Calu3 (cell line): Measurements from ENCODE around the gene MT2A. TPM values are rescaled to one million over a fixed set of nuclear protein-coding genes. Genes with fewer than 3 reads are reported as not detected.

Experiments
- BruUV-seq: library from RNA; stranded (reverse); fragments of 400-500 nt; replicated peaks from 2 replicates; lab custom pipeline; 2021; lab: Mats Ljungman, UMichigan
- CTCF ChIA-PET: fragments of 300-600 bp; sonication (Branson Sonifier 250); formaldehyde crosslinking; loops from one replicate; lab custom pipeline; 2022; ENCODE audit warnings: antibody characterized with exemption; lab: Charles Lee
- DNase-seq: peaks from one replicate; pipeline ENCODE4 v3.0.0; 2022
- H3K27ac Mint-ChIP-seq: one replicate; pipeline ENCODE4 v1.8.0; 2022; ENCODE audit warnings: mixed read lengths; ENCODE audit not compliant: unreplicated experiment
- H3K27me3 Mint-ChIP-seq: one replicate; pipeline ENCODE4 v1.8.0; 2022; ENCODE audit warnings: mixed read lengths; ENCODE audit not compliant: unreplicated experiment
- H3K36me3 Mint-ChIP-seq: one replicate; pipeline ENCODE4 v1.8.0; 2022; ENCODE audit warnings: mild to moderate bottlenecking, moderate library complexity, mixed read lengths; ENCODE audit not compliant: insufficient read depth, unreplicated experiment
- H3K4me1 Mint-ChIP-seq: one replicate; pipeline ENCODE4 v1.8.0; 2022; ENCODE audit warnings: mild to moderate bottlenecking, low read depth, mixed read lengths; ENCODE audit not compliant: unreplicated experiment
- H3K4me3 Mint-ChIP-seq: one replicate; pipeline ENCODE4 v1.8.0; 2022; ENCODE audit warnings: mild to moderate bottlenecking, low read depth, moderate library complexity, mixed read lengths; ENCODE audit not compliant: unreplicated experiment
- H3K9me3 Mint-ChIP-seq: one replicate; pipeline ENCODE4 v1.8.0; 2022; ENCODE audit warnings: low read depth, mixed read lengths; ENCODE audit not compliant: unreplicated experiment
- intact Hi-C: fragments of 100-400 bp; cut with micrococcal nuclease; formaldehyde crosslinking; loops from one replicate; pipeline ENCODE4 v1.10.0; 2022; ENCODE audit not compliant: unreplicated experiment
- total RNA-seq: library from RNA; stranded (reverse); gene quantifications from 2 replicates; pipeline ENCODE4 v1.2.3, GENCODE V29; 2022
- TF ChIP-seq, protein P1 (sequence below): fragments of 200-600 bp; IDR thresholded peaks from one replicate; pipeline ENCODE4 v1.8.0; 2022; ENCODE audit warnings: antibody characterized with exemption; ENCODE audit not compliant: unreplicated experiment

MT2A gene
- total RNA-seq, 1 experiment from 2014 or later = 8.2 TPM

DNA sequence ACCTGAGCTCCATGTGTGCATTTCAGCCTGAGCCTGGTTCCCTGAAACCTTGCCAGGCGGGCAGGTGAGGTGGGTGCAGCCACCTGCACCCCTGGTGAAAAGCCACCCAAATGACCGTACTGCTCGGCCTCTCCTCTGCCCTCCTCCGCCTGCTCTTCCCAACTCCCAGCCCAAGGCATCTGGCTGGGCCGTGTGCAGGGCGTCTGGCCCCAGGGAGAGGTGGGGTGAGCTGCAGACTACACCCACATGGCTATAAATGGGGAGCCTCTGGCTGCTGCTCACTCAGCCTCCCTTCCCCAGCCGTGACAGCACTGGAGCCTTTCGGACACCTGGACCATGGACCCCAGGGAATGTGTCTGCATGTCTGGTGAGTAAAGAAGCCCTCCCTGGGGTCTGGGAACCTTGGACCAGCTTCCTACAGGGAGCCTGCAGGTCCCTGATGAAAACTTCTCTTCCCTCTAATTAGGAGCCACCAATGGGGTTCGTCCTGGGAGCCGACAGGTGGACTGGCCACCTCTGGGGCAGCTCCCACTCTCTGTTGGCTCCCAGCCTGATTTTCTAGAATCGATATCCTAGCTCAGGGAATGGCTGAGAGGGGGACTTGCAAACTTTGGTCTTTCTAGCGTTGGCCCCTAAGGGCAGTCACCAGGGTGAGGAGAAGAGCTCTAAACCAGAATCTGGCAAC, 43.4 kb upstream of the MT2A start, which contains the start of gene MT4:
Gene MT4 (plus strand): TSS at position 281 of the 685 bp plus-strand sequence. CDS start 56 bp downstream, at position 337.
- Mint-ChIP-seq H3K36me3 (no peaks in the 10 kb centered on the region), H3K27me3 (peaks cover 86% of the 10 kb centered on the region), H3K4me1 (no peaks in the 10 kb centered on the region), H3K9me3 (no peaks in the 10 kb centered on the region), H3K27ac (no peak within 1 kb of the TSS), H3K4me3 (no peak within 1 kb of the TSS)
- CTCF ChIA-PET = interaction anchor here (1.1 kb wide), 1 partner anchor 12 kb away, joined by 3 read pairs; no protein-coding TSS in a partner anchor
- no TSS peak for BruUV-seq
- DNase-seq = no peak
- intact Hi-C loops = no loop called here
- TF ChIP-seq, protein P1, sequence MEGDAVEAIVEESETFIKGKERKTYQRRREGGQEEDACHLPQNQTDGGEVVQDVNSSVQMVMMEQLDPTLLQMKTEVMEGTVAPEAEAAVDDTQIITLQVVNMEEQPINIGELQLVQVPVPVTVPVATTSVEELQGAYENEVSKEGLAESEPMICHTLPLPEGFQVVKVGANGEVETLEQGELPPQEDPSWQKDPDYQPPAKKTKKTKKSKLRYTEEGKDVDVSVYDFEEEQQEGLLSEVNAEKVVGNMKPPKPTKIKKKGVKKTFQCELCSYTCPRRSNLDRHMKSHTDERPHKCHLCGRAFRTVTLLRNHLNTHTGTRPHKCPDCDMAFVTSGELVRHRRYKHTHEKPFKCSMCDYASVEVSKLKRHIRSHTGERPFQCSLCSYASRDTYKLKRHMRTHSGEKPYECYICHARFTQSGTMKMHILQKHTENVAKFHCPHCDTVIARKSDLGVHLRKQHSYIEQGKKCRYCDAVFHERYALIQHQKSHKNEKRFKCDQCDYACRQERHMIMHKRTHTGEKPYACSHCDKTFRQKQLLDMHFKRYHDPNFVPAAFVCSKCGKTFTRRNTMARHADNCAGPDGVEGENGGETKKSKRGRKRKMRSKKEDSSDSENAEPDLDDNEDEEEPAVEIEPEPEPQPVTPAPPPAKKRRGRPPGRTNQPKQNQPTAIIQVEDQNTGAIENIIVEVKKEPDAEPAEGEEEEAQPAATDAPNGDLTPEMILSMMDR = no peak

DNA sequence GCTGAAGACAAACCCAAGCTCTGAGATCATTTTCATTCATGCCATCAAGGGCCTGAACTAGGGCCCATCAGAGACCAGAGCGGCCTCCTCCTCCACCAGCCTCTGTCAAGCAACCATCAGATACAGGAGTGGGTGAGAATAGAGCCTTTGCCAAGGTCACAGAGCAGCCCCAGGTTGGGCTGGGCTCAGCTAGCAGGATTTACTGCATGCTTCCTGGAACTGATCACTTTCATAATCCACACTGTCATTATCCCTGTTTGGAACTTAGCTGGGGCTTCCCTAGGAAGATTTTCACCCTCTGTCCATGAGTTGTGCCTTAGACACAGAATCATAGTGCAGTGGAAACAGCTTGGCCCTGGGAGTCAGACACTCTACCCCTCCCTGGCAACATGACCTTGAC, 38.4 kb upstream of the MT2A start:
- Mint-ChIP-seq H3K27ac (no peak overlapping the region), H3K9me3 (no peaks in the 10 kb centered on the region), H3K36me3 (no peaks in the 10 kb centered on the region), H3K4me3 (no peak overlapping the region), H3K27me3 (peaks cover 75% of the 10 kb centered on the region), H3K4me1 (no peaks in the 10 kb centered on the region)
- CTCF ChIA-PET = interaction anchor here (0.8 kb wide), 1 partner anchor 31 kb away, joined by 3 read pairs; no protein-coding TSS in a partner anchor
- no peak for DNase-seq
- intact Hi-C loops = no loop called here
- BruUV-seq = no TSS peak
- TF ChIP-seq, protein P1 = no peak

DNA sequence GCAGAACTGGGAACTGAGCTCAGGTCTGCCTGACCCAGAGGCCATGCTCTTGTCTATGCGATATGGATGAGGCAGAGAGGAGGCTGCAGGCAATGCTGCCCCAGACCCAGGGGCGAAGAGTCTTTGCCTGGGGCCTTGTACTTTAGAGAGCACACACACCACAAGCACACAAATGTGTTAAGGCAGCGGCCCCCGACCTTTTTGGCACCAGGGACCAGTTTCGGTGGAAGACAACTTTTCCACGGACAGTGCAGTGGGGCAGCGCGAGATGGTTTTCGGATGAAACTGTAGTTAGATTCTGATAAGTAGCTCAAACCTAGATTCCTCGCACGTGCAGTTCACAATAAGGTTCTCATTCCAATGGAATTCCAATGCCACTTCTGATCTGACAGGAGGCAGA, 36.9 kb upstream of the MT2A start:
- no TSS peak for BruUV-seq
- Mint-ChIP-seq H3K4me1 (peaks cover 3% of the 10 kb centered on the region), H3K27me3 (peaks cover 61% of the 10 kb centered on the region), H3K4me3 (no peak overlapping the region), H3K27ac (no peak overlapping the region), H3K36me3 (no peaks in the 10 kb centered on the region), H3K9me3 (no peaks in the 10 kb centered on the region)
- CTCF ChIA-PET = interaction anchor here (0.5 kb wide), 1 partner anchor 20 kb away, joined by 4 read pairs; no protein-coding TSS in a partner anchor
- no peak for DNase-seq
- TF ChIP-seq, protein P1 = no peak
- intact Hi-C loops = no loop called here

DNA sequence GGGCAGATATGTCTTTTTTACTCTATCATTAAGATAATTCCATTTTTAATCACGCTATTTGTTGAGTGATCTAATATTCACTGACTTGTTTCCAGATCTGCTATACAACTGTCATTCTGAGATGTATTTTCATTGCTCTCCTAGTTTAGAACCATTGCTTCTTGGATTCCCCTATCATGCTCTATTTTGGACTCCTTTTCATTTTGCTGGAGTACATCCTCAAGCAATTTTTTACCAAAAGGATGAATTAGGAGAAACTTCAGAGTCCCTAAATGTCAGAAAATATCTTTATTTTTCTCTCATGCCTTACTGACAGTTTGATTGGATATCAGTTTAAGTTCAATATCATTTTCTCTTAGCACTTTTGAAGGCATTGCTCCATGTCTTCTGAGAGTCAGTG, 33.8 kb upstream of the MT2A start:
- BruUV-seq = no TSS peak
- TF ChIP-seq, protein P1 = no peak
- Mint-ChIP-seq H3K4me3 (no peak overlapping the region), H3K9me3 (no peaks in the 10 kb centered on the region), H3K36me3 (no peaks in the 10 kb centered on the region), H3K4me1 (peaks cover 9% of the 10 kb centered on the region), H3K27ac (no peak overlapping the region), H3K27me3 (peaks cover 30% of the 10 kb centered on the region)
- CTCF ChIA-PET = no interaction called here
- DNase-seq = no peak
- intact Hi-C loops = no loop called here
